Stomach (tissue), 4 donors: Measurements from ENCODE around the gene ABCC10.

Experiments
- CTCF ChIP-seq, 7 experiments: fragments of 450-650 bp in 4 of 7; fragments of 200-600 bp in 3 of 7; sonication (generic) in 3 of 7; IDR thresholded peaks; one replicate each; pipeline ENCODE4 v1.5.1; 2016 to 2019; ENCODE audit warnings: antibody characterized with exemption in 7 of 7, control low read depth in 2 of 7, mild to moderate bottlenecking in 1 of 7
- EP300 ChIP-seq: sonication (generic); formaldehyde crosslinking; IDR thresholded peaks from one replicate; pipeline ENCODE4 v1.6.1; 2017; ENCODE audit warnings: antibody characterized with exemption

GRCh38 chr6:43427406-43428111 is at the start of gene ABCC10:
- TF ChIP-seq EP300 (no peak), CTCF (IDR thresholded peaks at IDR 0.05) (peak in 5 of 7 experiments; percentile 11 to 49 (median 39))
